ENCODE measurements around the gene ZP1.
A peak's percentile ranks its signal among the peaks of the same experiment; 100 is the strongest.

ZP1 gene

GRCh38 chr11:60841797-60842667 lies 25.3 kb upstream of the ZP1 start, which contains the start of gene CCDC86 (continued):
- no peak for TF ChIP-seq ZNF529 (tag by site-specific recombination; IDR thresholded peaks at IDR 0.05; ENCODE audit: insufficient replicate concordance)
- TF ChIP-seq ZBTB7A (tag by site-specific recombination; IDR thresholded peaks at IDR 0.05; ENCODE audit: low read depth): no peak; the same call in 1 of the 2 replicates
- TF ChIP-seq ZNF280C (tag by site-specific recombination; IDR thresholded peaks at IDR 0.05): no peak
- peak; percentile 99 for TF ChIP-seq SCRT2 (tag by site-specific recombination; IDR thresholded peaks at IDR 0.05)
- no peak for TF ChIP-seq ELK4 (IDR thresholded peaks at IDR 0.05; ENCODE audit: borderline replicate concordance, low read depth, low read length)
- TF ChIP-seq ZNF280D (tag by site-specific recombination; IDR thresholded peaks at IDR 0.05): 0 out of 2 replicates have a peak, but pooled peaks have one; percentile 48

- Histone ChIP-seq H3K36me3 (ENCODE audit: control insufficient read depth in 2 of 2, insufficient read depth in 1 of 2, low read length in 2 of 2) (peaks cover 0 to 20% of the 10 kb centered on the region in 2 experiments; a peak in 1 of 3 replicates), H3K27ac (ENCODE audit: extremely low read depth, low read depth, low read length) (peak overlapping the region; percentile 44; the same call in 1 of the 2 replicates), H3K4me1 (ENCODE audit: control insufficient read depth, insufficient read depth, low read length) (no peaks in the 10 kb centered on the region), H3K4me3 (ENCODE audit: low read depth, low read length) (peak overlapping the region; percentile 88), H3K9me3 (ENCODE audit: control insufficient read depth, insufficient read depth, low read depth, low read length) (no peaks in the 10 kb centered on the region)
- TF ChIP-seq ZBTB17 (tag by site-specific recombination; IDR thresholded peaks at IDR 0.05) (peak; percentile 17; the same call in 1 of the 2 replicates), ZNF37A (tag by site-specific recombination; IDR thresholded peaks at IDR 0.05) (no peak), PRDM4 (tag by site-specific recombination; IDR thresholded peaks at IDR 0.05) (no peak), ZBTB26 (tag by site-specific recombination; optimal IDR thresholded peaks at IDR 0.05) (no peak), ZNF777 (tag by site-specific recombination; IDR thresholded peaks at IDR 0.05; ENCODE audit: borderline replicate concordance) (no peak)
- ChIA-PET POLR2A (no interaction called here), CTCF (interaction anchor here (0.7 to 3.7 kb wide), 4 partner anchors 11 to 314 kb away, joined by 3 to 17 read pairs (median 6); no protein-coding TSS in a partner anchor)
These were observed 24.4 kb upstream of the ZP1 start for GRCh38 chr11:60842668-60843600.

All from HEK293 (cell line).